HG02840 (cell line): ENCODE results near the gene HMOX2.

ENCODE experiments used
- ATAC-seq: cut with Tn5 transposase; IDR thresholded peaks from one replicate; pipeline ENCODE4 v1.9.1; 2021; ENCODE audit warnings: mild to moderate bottlenecking, moderate library complexity, moderate number of reproducible peaks; ENCODE audit not compliant: unreplicated experiment, low FRiP score

The HMOX2 gene

DNA sequence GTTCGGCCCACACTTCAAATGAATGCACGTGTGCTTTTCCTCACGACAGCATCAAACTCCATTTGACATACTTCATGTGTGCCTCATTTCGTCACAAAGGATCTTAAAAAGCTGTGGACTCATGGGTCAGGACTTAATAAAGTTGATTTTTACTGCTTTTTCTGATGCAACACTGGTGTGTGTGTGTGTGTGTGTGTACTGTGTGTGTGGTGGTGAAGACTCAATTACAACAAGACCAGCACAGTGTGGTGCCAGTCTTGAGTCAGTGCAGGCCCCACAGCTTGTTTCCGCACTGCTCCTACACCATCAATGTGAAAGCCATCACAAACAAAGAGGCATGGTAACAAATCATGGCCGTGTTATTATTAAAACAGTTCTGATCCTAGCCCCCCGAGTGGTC is 44.7 kb downstream of the HMOX2 start:
- ATAC-seq: no peak

DNA sequence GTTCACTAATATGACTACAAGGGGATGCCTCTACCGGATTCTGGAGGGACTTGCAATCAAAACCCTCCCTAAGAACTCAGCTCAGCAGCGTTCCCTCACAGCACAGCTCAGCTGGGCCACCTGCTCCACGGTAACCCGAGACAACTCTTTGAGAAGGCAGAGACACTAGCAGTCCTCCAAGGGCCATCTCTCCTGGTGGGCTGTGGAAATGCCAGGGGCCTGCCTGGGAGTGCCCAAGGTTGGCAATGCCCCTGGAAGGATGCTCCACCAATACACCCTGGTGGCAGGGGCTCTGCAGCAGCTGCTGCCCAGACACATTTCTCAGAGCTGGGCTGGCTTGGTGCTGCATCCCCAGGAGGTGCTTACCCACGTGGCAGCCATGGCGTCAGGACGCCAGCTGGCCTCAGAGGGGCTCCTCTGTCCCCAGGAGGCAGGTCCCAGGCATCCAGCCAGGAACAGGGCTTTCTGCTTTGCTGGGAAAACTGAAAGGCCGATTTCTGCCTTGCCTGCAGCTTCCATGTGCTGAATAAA is 45.9 kb downstream of the HMOX2 start:
- no peak for ATAC-seq

DNA sequence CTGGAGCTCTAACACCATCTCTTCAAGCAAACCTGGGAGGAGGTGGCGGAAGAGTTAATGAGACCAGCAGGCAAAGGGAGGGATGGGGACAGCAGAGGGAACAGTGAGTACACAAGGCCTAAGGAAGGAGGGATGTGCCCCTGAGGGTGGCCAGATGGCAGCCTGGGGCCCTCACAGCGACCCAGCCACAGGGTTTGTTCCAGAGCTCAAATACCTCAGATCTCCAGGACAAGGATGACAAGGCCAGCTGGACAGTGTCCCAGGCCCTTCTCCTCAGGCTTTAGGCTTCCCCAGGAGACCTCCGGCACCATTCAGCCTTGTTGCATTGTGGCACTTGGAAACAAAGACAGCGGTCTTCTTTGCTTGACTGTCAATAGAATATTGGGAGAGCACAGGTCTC is 47.5 kb downstream of the HMOX2 start:
- no peak for ATAC-seq

DNA sequence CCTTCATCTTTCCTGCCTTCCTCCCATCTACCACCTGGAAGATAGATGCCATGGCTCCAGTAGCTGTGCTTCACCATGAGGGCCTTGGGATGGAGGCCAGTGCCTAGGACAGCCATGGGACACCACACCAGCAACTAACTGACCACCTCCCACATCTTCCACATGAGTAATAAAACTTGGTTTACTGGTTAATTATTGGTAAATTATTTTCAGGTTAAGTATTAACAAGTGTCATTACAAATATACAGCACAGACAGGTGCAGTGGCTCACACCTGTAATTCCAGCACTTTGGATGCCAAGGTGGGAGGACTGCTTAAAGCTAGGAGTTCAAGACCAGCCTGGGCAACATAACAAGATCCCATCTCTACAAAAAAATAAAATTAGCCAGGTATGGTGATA is 48.4 kb downstream of the HMOX2 start:
- ATAC-seq: no peak

DNA sequence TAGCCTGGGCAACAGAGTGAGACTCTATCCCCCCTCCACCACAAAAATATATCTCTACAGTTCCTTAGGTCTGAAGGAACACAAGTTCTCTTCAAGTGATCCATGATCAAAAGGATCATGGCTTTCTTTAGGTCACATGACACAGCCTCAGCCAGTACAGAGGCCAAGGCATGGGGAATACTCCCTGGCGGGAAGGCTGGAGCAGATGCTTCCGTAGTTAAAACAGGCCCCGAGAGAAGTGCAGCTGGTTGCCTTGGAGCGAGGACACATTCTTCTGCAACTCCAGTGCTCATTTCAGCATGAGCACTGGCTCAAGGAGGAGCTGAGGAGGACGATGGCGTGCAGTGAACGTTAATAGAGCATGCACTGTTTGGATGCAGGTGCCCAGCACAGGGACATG is 48.9 kb downstream of the HMOX2 start:
- no peak for ATAC-seq

DNA sequence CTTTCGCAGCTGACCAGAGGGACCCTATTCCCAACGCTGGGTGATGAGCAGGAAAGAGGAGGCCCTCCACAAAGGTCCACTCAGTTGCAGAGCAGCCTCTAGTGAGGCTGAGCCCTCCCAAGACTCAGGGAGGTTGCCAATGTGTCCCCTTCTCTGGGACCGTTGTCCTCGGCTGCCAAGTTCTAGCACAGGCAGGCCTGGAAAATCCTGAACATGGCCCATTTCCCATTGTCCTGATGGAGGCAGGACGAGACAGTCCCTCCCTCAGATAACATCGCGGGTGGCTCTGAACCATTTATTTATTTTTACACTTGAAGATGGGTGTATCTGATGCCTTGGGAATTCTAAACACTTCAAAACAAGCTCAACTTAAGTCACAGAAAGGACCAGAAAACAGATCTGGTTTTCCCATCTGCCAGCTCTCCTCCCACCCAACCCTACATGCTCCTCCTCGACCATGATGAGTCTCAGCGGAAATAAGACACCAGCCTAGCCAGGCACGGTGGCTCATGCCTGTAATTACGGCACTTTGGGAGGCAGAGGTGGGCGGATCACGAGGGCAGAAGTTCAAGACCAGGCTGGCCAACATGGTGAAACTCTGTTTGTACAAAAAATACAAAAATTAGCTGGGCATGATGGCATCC is 49.6 kb downstream of the HMOX2 start:
- no peak for ATAC-seq

DNA sequence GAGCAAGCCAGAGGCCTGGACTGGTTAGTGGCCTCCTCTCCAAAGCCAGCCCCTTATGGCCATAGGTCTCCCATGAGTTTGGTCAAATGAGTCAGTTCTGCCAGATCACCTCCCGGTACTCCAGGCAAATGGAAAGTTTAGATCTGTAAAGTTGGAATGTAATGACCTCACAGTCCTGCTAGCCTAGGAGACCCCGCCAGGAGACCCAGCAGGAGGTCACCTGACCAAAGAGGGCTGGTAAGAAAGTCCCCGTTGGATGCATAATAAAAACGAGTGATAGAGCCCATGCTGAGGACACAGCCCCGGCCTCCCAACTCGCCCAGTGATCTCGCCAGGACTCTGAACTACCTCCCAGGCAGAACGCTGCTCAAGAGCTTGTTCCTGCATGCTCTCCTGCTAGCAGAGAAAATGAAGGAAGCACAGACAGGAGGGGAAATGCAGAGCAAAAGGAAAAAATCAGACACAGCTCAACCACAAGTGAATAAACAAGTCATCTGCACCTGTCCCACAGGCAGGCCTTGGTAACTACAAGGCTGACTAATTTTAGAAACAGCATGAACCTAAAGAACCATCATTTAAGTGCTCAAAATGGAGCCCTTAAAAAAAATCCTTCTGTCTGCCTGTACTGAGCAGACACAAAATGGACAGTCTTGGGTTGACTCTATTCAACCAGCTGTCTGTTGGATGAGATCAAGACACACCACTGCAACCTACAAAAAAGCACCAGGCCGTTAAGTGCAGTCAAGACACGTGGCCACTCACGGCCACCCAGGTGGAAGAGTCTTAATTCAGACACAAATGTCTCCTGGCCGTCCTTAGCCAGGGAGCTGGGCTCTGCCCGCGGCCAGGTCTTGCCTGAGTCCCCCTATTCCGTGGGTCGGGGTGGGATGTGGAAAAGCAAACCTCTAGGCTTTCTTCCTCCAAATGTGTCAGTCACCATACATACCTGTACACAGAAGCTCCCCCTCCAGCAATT is 53.2 kb downstream of the HMOX2 start:
- ATAC-seq: no peak

DNA sequence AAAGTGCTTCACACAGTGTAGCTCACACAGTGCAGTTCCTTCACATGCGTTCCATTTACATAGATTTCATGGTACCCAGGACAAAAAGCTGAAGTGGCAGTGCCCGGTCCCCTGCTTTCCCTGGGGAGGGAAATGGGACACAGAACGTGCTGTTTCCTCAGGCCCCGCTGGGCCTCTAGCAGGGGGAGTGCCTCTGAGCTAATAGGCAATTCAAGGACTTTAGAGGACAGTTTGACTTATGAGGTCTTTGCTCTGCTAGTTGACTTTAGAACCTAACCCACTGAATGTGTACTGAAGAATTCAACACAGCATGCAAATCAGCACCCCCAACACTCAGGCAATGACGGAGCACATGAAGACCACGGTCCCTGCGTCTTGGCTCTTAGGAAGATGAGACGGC is 55.6 kb downstream of the HMOX2 start:
- ATAC-seq: no peak

DNA sequence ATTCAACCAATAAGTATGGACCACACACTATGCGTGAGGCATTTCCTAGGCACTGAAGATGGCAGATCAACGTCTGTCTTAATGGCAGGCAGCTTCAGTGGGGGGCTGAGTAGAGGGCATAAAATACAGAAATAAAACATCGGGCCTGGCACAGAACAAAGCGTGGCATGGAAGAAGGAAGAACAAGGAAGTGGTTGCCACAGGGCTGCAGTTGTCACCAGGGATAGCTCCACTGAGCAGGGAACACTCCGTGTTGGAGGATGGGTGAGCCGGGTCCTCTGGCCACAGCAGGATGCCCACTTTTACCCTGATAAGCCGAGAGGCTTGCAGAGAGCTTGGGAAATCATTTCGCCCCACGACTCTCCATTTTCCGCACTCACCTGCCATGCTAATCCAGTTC is 56.0 kb downstream of the HMOX2 start:
- ATAC-seq: no peak

DNA sequence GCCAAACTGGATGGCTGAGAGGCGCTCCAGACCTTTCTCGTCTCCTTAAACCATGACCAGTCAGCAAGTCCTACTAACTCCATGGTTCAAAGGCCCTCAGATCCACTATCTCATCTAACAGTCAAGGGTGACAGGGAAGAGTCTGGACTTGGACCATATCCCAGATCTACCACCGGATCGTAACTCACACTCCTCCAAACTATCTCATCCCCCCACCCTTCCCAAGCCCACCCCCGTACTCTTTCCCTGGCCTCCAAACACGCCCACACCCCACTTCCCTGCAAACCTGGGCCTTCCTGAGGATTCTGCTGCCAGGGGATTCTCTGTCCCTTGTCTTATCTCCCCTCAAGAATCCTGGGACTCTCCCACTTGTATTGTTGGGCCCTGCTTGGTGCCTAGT is 57.3 kb downstream of the HMOX2 start:
- ATAC-seq: no peak

DNA sequence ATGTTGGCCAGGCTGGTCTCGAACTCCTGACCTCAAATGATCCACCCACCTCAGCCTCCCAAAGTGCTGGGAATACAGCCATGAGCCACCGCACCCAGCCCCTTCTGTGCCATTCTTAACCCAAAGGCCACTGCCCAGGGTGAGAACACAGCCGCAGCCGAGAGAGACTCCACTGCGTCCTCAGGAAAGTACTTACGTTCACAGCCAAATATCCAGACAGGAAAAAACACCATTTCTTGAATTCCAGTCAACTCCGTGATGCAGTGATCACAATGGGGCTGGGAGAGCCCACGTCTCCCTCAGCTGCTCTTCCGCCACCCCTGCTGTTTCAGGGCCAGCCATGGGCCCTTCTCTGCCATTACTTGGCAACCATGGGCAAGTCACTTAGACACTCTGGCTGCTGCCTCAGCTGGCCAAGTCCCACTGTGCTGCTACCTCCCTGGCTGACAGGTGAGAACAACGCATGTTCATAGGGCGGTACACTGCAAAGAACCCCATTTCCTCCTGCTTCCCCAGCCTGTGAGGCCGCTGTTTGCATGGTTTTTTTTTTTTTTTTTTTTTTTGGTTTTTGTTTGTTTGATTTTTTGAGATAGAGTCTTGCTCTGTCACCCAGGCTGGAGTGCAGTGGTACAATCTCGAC is 58.1 kb downstream of the HMOX2 start:
- ATAC-seq: no peak

DNA sequence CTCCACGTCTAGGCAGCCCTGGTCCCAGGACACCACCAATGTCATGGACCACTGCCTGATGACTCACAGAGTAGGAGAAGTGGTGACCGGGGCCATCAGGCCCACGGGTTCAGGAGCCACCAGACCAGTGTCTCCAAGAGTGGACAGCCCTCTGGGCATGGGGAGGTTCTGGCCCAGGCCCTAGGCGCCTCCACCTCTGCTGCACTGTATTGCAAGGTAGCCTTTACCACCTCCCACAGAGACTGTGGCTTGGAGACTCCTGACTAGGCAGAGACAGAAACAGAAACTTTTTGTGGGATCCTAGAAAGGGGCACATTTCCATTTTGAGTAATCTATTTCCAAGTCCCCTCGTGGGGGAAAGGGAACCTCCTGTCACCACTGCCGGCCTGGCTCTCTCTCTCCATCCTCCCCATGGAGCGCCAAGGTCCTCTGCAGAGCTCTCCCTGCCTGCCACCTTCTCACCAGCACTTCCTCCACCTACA is 59.5 kb downstream of the HMOX2 start:
- ATAC-seq: no peak

DNA sequence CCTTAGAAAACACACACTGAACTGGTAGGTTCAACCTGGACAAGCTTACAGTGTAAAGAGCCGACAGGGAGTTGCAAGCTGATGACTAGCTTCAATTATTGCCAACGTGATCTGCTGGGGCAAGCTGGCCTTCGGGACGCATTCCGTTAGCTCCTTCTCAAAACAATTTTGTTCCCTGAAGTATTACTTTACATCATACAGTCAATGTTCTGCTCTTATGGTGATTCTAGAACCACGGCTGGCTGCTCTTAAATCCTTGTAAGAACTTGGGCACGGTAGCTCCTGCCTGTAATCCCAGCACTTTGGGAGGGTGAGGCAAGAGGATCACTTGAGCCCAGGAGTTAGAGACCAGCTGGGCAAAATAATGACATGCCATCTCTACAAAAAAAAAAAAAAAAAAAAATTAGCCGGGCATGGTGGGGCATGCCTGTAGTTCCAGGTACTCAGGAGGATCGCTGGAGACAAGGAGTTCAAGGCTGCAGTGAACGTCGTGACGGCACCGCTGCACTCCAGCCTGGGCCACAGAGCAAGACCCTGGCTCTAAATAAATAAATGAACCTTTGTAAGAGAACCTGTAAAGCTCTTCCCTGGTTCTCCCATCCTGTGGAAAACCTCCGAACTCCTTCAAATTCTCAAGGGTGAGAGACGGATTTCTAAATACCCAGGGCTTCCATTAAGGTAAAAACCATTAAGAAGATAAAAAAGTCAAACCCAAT is 60.4 kb downstream of the HMOX2 start:
- no peak for ATAC-seq

DNA sequence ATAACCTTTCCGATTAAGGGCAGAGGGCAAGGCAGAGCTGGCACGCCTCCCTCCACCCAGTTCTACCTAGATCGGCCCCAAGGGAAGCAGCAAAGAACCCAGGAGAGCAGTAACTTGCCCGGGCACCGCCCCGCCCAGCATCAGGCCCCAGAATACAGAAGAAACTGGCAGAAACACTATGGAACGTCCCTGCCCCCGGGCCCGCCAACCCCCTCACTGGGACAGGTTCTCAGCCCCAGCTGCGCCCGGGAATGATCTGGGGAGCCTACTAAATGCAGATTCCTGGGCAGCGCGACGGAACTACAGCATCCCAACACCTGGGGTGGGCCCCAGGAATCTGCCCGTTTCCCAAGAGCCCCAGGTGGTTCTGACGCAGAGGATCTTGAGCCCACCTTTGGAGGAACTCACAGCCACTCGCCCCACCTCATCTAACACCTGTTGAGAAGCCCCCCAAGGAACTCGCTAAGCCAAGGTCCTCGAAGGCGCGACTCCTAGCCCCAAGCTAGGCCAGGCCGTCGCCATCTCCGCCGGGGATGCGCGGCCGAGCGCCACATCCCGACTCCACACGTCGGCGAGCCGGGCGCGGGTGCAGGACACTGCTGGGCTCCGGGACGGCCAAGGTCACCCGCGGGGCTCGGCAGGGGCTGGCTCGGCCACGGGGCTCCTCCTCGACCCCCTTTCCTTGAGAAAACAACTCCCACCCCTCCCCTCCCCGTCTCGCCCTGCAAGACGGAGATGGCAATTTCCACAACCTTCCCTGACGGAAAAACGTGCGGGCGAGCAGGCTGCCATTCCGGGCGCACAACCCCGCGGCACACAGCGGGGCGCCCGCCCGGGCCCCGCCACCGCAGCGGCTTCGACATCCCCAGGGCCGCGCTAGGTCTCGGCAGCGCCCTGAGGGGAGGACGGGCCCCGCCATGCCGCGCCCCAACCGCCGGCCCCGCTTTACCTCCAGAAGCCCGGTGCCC is 61.5 kb downstream of the HMOX2 start:
- ATAC-seq: no peak

DNA sequence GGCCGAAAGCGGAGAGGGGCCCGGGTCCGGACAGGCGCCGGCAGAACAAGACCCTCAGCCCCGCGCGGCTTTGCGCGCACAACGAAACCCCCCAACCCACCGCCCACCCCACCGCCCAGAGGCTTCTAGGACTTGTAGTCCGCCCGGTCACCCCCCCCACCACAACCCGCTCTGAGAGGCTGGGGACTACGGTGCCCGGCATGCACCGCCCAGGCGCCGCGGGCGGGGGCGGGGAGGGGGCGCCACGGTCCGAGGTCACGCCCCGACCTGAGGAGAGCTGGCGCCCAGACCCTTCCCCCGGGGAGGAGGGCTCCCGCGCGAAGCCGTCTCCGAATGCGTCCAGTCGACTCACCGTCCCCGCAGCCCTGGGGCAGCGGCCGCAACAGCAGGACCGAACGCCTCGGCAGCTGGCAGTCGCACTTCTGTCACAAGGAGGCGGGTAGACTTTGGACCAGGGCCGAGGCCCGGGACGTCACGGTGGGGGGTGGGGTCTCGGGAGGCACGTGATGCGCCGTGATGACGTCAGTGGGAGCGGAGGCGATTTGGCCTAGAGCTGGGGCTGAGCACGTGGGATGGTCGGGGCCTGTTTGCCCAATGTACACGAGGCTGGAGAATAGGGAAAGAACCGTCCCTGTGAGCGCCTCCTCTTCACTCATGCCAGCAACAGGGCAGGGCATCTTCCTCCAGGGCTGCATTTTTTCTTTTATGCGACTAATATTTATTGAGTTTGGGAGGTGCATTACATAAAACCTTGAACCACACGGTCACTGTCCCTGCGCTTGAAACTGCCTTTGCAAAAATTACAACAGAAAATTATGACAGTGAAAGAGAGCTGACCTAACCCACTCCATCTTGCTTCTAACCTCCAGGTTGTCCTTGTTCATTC is 62.4 kb downstream of the HMOX2 start, which contains the start of gene CDIP1:
CDIP1 (minus strand) TSS at position 424 of the 886 bp plus-strand sequence. CDS start 24,643 bp downstream, outside the sequence.
- no peak for ATAC-seq

DNA sequence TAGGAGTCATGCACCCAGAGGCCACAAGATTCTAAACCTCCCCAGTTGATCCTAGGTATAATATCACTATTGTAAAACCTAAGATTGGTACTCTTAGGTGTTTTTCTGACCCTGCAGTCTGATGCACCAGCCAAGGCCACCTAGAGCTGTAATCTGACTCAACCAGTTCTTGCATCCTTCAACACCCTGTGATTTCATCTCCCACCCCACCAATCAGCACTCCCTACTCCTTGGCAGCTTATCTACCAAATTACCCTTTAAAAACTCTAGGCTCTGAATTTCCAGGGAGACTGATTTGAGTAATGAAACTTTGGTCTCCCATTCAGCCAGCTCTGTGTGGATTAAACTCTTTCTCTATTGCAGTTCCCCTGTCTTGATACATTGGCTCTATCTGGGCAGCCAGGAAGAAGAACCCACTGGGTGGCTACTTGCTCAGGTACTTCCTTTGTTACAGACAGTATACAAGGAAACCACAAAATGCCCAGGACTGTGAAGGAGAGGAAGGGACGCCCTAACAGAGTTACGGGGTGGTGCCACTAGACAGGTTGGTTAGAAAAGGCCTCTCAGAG is 63.6 kb downstream of the HMOX2 start:
- no peak for ATAC-seq

DNA sequence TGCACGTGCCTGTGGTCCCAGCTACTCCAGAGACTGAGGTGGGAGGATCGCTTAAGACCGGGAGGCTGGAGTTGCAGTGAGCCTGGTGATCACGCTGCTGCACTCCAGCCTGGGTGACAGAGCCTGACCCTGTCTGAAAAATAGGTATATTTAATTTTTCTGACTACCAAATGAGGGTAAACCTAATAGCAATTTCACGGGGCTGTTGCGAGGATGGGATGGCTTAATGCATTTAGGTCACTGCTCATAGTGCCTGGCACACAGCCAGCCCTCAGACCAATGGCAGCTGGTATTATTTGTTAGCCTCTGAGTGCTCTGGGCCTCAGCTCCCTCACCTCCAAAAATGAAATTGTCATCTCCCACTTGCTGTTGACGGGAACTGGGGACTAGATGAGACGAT is 68.3 kb downstream of the HMOX2 start:
- no peak for ATAC-seq

DNA sequence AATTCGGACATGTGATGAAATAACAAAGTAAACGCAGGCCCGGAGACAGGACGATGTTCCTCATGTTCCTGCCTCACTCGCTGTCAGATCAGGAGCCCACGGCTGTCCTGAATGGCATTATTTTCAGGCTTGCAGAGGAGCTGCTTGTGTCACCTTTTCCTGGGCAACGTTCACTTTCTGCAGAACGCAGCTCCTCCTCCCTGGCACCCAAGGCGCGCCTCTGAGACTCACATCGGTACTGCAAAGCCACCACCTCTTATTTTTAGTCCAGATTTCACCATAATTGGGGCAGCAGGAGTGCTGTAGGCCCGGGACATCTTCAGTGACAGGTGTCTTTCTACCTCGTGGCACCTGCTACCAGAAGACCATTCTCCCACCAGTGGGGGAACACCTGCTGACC is 71.9 kb downstream of the HMOX2 start:
- ATAC-seq: no peak
